GM19193 (cell line): ENCODE measurements around the gene ASIC2.

ENCODE experiments used
- POLR2A ChIP-seq: IDR thresholded peaks from 4 replicates; pipeline ENCODE4 v1.6.1; 2011; ENCODE audit not compliant: insufficient read depth, insufficient read length; ENCODE audit errors: extremely low read depth

ASIC2 gene

GRCh38 chr17:33209671-33210070 lies 83.4 kb downstream of the ASIC2 start:
- TF ChIP-seq POLR2A, result no peak

- TF ChIP-seq POLR2A, result no peak
Observed at GRCh38 chr17:33207231-33207630, 85.9 kb downstream of the ASIC2 start.

- TF ChIP-seq POLR2A, result no peak
Observed at GRCh38 chr17:33205552-33205951, 87.5 kb downstream of the ASIC2 start.

GRCh38 chr17:33204701-33205100 lies 88.4 kb downstream of the ASIC2 start:
- TF ChIP-seq POLR2A, result no peak

- no peak for TF ChIP-seq POLR2A
Observed at GRCh38 chr17:33204156-33204555, 88.9 kb downstream of the ASIC2 start.

- no peak for TF ChIP-seq POLR2A
Observed at GRCh38 chr17:33202796-33203495, 90.1 kb downstream of the ASIC2 start.

- TF ChIP-seq POLR2A, result no peak
Observed at GRCh38 chr17:33202021-33202420, 91.1 kb downstream of the ASIC2 start.

GRCh38 chr17:33201283-33201682 lies 91.8 kb downstream of the ASIC2 start:
- TF ChIP-seq POLR2A, result no peak

- TF ChIP-seq POLR2A, result no peak
Observed at GRCh38 chr17:33200587-33200986, 92.5 kb downstream of the ASIC2 start.

GRCh38 chr17:33199571-33200510 lies 93.3 kb downstream of the ASIC2 start:
- TF ChIP-seq POLR2A, result no peak

- TF ChIP-seq POLR2A, result no peak
Observed at GRCh38 chr17:33198954-33199353, 94.1 kb downstream of the ASIC2 start.

- TF ChIP-seq POLR2A, result no peak
Observed at GRCh38 chr17:33197342-33197741, 95.8 kb downstream of the ASIC2 start.

- no peak for TF ChIP-seq POLR2A
Observed at GRCh38 chr17:33196883-33197282, 96.2 kb downstream of the ASIC2 start.

GRCh38 chr17:33192951-33193911 lies 99.9 kb downstream of the ASIC2 start:
- TF ChIP-seq POLR2A, result no peak
